ENCODE measurements around the gene VPREB1.
"Not testable (repeated sequence)": the region's sequence is repeated elsewhere in the genome, so short reads cannot be mapped to it uniquely, and the experiment has no call there.

The VPREB1 gene

GRCh38 chr22:22214819-22215329 is 29.7 kb upstream of the VPREB1 start:
- no peak for DNase-seq

GRCh38 chr22:22215659-22216449 is 28.7 kb upstream of the VPREB1 start:
- no peak for DNase-seq

GRCh38 chr22:22216450-22216959 is 28.1 kb upstream of the VPREB1 start:
- DNase-seq = no peak

GRCh38 chr22:22218302-22218701 is 26.3 kb upstream of the VPREB1 start:
- DNase-seq = no peak

- DNase-seq = no peak
Measured at GRCh38 chr22:22219140-22219996, 25.2 kb upstream of the VPREB1 start.

GRCh38 chr22:22221043-22221442 is 23.5 kb upstream of the VPREB1 start:
- DNase-seq = not testable (repeated sequence)

- DNase-seq = no peak
Measured at GRCh38 chr22:22226448-22227187, 18.0 kb upstream of the VPREB1 start.

- no peak for DNase-seq
Measured at GRCh38 chr22:22228421-22228820, 16.2 kb upstream of the VPREB1 start.

GRCh38 chr22:22228921-22229320 is 15.7 kb upstream of the VPREB1 start:
- DNase-seq = no peak

GRCh38 chr22:22229683-22230420 is 14.7 kb upstream of the VPREB1 start:
- DNase-seq = no peak

- no peak for DNase-seq
Measured at GRCh38 chr22:22230438-22230837, 14.1 kb upstream of the VPREB1 start.

- no peak for DNase-seq
Measured at GRCh38 chr22:22233081-22233480, 11.5 kb upstream of the VPREB1 start.

GRCh38 chr22:22235558-22235957 is 9.0 kb upstream of the VPREB1 start:
- no peak for DNase-seq

GRCh38 chr22:22237521-22237920 is 7.1 kb upstream of the VPREB1 start:
- no peak for DNase-seq

- DNase-seq = no peak
Measured at GRCh38 chr22:22239311-22239939, 5.2 kb upstream of the VPREB1 start.

- DNase-seq = no peak
Measured at GRCh38 chr22:22241554-22241898, 3.1 kb upstream of the VPREB1 start.

- no peak for DNase-seq
Measured at GRCh38 chr22:22242488-22242887, 2.1 kb upstream of the VPREB1 start.

GRCh38 chr22:22243033-22243680 is 1.4 kb upstream of the VPREB1 start:
- no peak for DNase-seq

GRCh38 chr22:22245256-22245909 is 797 bp downstream of the VPREB1 start:
- DNase-seq = no peak

GRCh38 chr22:22245935-22246525 is 1.4 kb downstream of the VPREB1 start:
- DNase-seq = no peak

Measured in HCEC 1CT (cell line).